MCF 10A (cell line): ENCODE measurements around the gene PNMA8C. TPM values are rescaled to one million over a fixed set of nuclear protein-coding genes. Genes with fewer than 3 reads are reported as not detected.

Source experiments
- BruUV-seq: library from RNA; stranded (reverse); fragments of 400-500 nt; replicated peaks from 2 replicates; lab custom pipeline; 2021; lab: Mats Ljungman, UMichigan
- CTCF ChIA-PET: fragments of 300-600 bp; sonication (Branson Sonifier 250); formaldehyde crosslinking; extraction: SDS; loops from one replicate; lab custom pipeline; 2021; ENCODE audit warnings: antibody characterized with exemption, inconsistent platforms; lab: Yijun Ruan, JAX
- POLR2A ChIA-PET: fragments of 300-600, 350-650 bp; sonication (Branson Sonifier 250); formaldehyde crosslinking; extraction: SDS; loops from one replicate; lab custom pipeline; 2020; ENCODE audit warnings: antibody characterized with exemption, inconsistent platforms; lab: Yijun Ruan, JAX
- DNase-seq: peaks from one replicate; pipeline ENCODE4 v3.0.0-alpha.2; 2018; ENCODE audit not compliant: unreplicated experiment
- H3K27ac Mint-ChIP-seq: one replicate; pipeline ENCODE4 v1.8.0; 2022; ENCODE audit warnings: mild to moderate bottlenecking, low read depth, mixed read lengths; ENCODE audit not compliant: unreplicated experiment
- H3K27me3 Mint-ChIP-seq: one replicate; pipeline ENCODE4 v1.8.0; 2022; ENCODE audit warnings: mixed read lengths; ENCODE audit not compliant: insufficient read depth, unreplicated experiment
- H3K36me3 Mint-ChIP-seq: one replicate; pipeline ENCODE4 v1.8.0; 2022; ENCODE audit warnings: mild to moderate bottlenecking, moderate library complexity, mixed read lengths; ENCODE audit not compliant: insufficient read depth, unreplicated experiment
- H3K4me1 Mint-ChIP-seq: one replicate; pipeline ENCODE4 v1.8.0; 2022; ENCODE audit warnings: mixed read lengths; ENCODE audit not compliant: insufficient read depth, unreplicated experiment
- H3K4me3 Mint-ChIP-seq: one replicate; pipeline ENCODE4 v1.8.0; 2022; ENCODE audit warnings: mild to moderate bottlenecking, moderate library complexity, mixed read lengths; ENCODE audit not compliant: unreplicated experiment
- H3K9me3 Mint-ChIP-seq: one replicate; pipeline ENCODE4 v1.8.0; 2022; ENCODE audit warnings: mixed read lengths; ENCODE audit not compliant: unreplicated experiment
- CTCF ChIP-seq: fragments of 200-600 bp; IDR thresholded peaks from one replicate; pipeline ENCODE4 v1.8.0; 2022; ENCODE audit warnings: antibody characterized with exemption, mild to moderate bottlenecking; ENCODE audit not compliant: unreplicated experiment
- intact Hi-C: fragments of 100-400 bp; cut with micrococcal nuclease; formaldehyde crosslinking; loops from 2 replicates; pipeline ENCODE4 v1.14.1; 2022
- total RNA-seq: library from RNA; stranded (reverse); gene quantifications from 2 replicates; pipeline ENCODE4 v1.2.3, GENCODE V29; 2022

The PNMA8C gene
- total RNA-seq, 1 experiment from 2014 or later = not detected

- Mint-ChIP-seq H3K4me1 (peaks cover 5% of the 10 kb centered on the region), H3K4me3 (no peak within 1 kb of the TSS)
- no peak for DNase-seq
These were observed 15.3 kb downstream of the PNMA8C start, which contains the start of gene CCDC8 for GRCh38 chr19:46413262-46414031. TSS of gene CCDC8 (minus strand) at chr19:46413564. CDS start at chr19:46412810, 754 bp downstream.

GRCh38 chr19:46412650-46413261, 16.0 kb downstream of the PNMA8C start:
- Mint-ChIP-seq H3K36me3 (no peaks in the 10 kb centered on the region), H3K4me1 (peaks cover 5% of the 10 kb centered on the region), H3K4me3 (no peak overlapping the region), H3K27me3 (no peaks in the 10 kb centered on the region), H3K27ac (no peak overlapping the region), H3K9me3 (no peaks in the 10 kb centered on the region)
- CTCF ChIA-PET = interaction anchor here (0.5 kb wide), 1 partner anchor 294 kb away, joined by 3 read pairs; no protein-coding TSS in a partner anchor
- no TSS peak for BruUV-seq
- DNase-seq = no peak
- intact Hi-C loops = no loop called here
- TF ChIP-seq CTCF = no peak
- POLR2A ChIA-PET = no interaction called here

More at GRCh38 chr19:46413262-46414031, 15.3 kb downstream of the PNMA8C start, which contains the start of gene CCDC8:
- H3K27me3 Mint-ChIP-seq = no peaks in the 10 kb centered on the region
- H3K27ac Mint-ChIP-seq = no peak within 1 kb of the TSS
- ChIA-PET POLR2A (no interaction called here), CTCF (interaction anchor here (0.5 to 0.9 kb wide), 2 partner anchors 41 to 294 kb away, joined by 3 read pairs; no protein-coding TSS in a partner anchor)
- H3K9me3 Mint-ChIP-seq = no peaks in the 10 kb centered on the region
- no peak for TF ChIP-seq CTCF
- H3K36me3 Mint-ChIP-seq = no peaks in the 10 kb centered on the region
- BruUV-seq = no TSS peak
- intact Hi-C loops = no loop called here

GRCh38 chr19:46411925-46412649, 16.6 kb downstream of the PNMA8C start:
- no peaks in the 10 kb centered on the region for H3K9me3 Mint-ChIP-seq
- BruUV-seq = no TSS peak
- POLR2A ChIA-PET = no interaction called here
- CTCF ChIA-PET = interaction anchor here (0.6 to 1.2 kb wide), 2 partner anchors 16 to 58 kb away, joined by 3 read pairs; no protein-coding TSS in a partner anchor
- no peak for DNase-seq
- no peaks in the 10 kb centered on the region for H3K27me3 Mint-ChIP-seq
- no peak overlapping the region for H3K4me3 Mint-ChIP-seq
- intact Hi-C loops = no loop called here
- H3K27ac Mint-ChIP-seq = no peak overlapping the region
- no peaks in the 10 kb centered on the region for H3K36me3 Mint-ChIP-seq
- H3K4me1 Mint-ChIP-seq = peaks cover 5% of the 10 kb centered on the region
- TF ChIP-seq CTCF = no peak
